Trophoblast cell (in vitro differentiated cells and primary cell): ENCODE results near the gene EML1.
A peak's percentile ranks its signal among the peaks of the same experiment; 100 is the strongest.

Experiments
- DNase-seq, 2 donors: peaks; one replicate each; pipeline ENCODE4 v3.0.0-alpha.2; 2016
- H2AFZ ChIP-seq: 2 replicates; pipeline ENCODE4 v1.6.1; 2013; ENCODE audit warnings: low read length, moderate library complexity, mild to moderate bottlenecking; ENCODE audit not compliant: insufficient read depth, poor library complexity
- H2AK5ac ChIP-seq: 2 replicates; pipeline ENCODE4 v1.6.1; 2013; ENCODE audit warnings: mild to moderate bottlenecking, low read length
- H2BK120ac ChIP-seq: 2 replicates; pipeline ENCODE4 v1.6.1; 2013; ENCODE audit warnings: low read length, mild to moderate bottlenecking, moderate library complexity; ENCODE audit not compliant: insufficient read depth, poor library complexity
- H2BK12ac ChIP-seq: 2 replicates; pipeline ENCODE4 v1.6.1; 2013; ENCODE audit warnings: mild to moderate bottlenecking, low read length, moderate library complexity
- H2BK5ac ChIP-seq: 2 replicates; pipeline ENCODE4 v1.6.1; 2013; ENCODE audit warnings: low read length, low read depth, moderate library complexity, mild to moderate bottlenecking; ENCODE audit not compliant: poor library complexity
- H3K14ac ChIP-seq: 2 replicates; pipeline ENCODE4 v1.6.1; 2013; ENCODE audit warnings: mild to moderate bottlenecking, low read length
- H3K18ac ChIP-seq: 2 replicates; pipeline ENCODE4 v1.6.1; 2013; ENCODE audit warnings: mild to moderate bottlenecking, low read length
- H3K23ac ChIP-seq: 2 replicates; pipeline ENCODE4 v1.6.1; 2013; ENCODE audit warnings: low read length
- H3K27ac ChIP-seq: 2 replicates; pipeline ENCODE4 v1.5.1; 2013; ENCODE audit warnings: low read depth, mild to moderate bottlenecking, inconsistent platforms, low read length, moderate library complexity
- H3K27me3 ChIP-seq: 2 replicates; pipeline ENCODE4 v1.6.1; 2013; ENCODE audit warnings: inconsistent platforms, mild to moderate bottlenecking, low read length, moderate library complexity; ENCODE audit not compliant: insufficient read depth
- H3K36me3 ChIP-seq, 2 experiments: 1 replicate in 1 of 2; 2 replicates in 1 of 2; pipeline ENCODE4 v1.6.1; 2013; ENCODE audit warnings: low read length in 2 of 2, mild to moderate bottlenecking in 2 of 2, moderate library complexity in 1 of 2; ENCODE audit not compliant: insufficient read depth in 2 of 2, control insufficient read depth in 1 of 2
- H3K4ac ChIP-seq: 2 replicates; pipeline ENCODE4 v1.6.1; 2013; ENCODE audit warnings: low read depth, mild to moderate bottlenecking, low read length, moderate library complexity
- H3K4me1 ChIP-seq, 2 experiments: 1 replicate in 1 of 2; 2 replicates in 1 of 2; pipeline ENCODE4 v1.6.1; 2013; ENCODE audit warnings: low read length in 2 of 2, mild to moderate bottlenecking in 2 of 2, moderate library complexity in 1 of 2; ENCODE audit not compliant: insufficient read depth in 2 of 2, control insufficient read depth in 1 of 2
- H3K4me2 ChIP-seq: 2 replicates; pipeline ENCODE4 v1.6.1; 2013; ENCODE audit warnings: inconsistent platforms, mild to moderate bottlenecking, low read length, moderate library complexity
- H3K4me3 ChIP-seq: 2 replicates; pipeline ENCODE4 v1.5.1; 2013; ENCODE audit warnings: mild to moderate bottlenecking, low read depth, low read length, inconsistent platforms
- H3K79me1 ChIP-seq: one replicate; pipeline ENCODE4 v1.6.1; 2013; ENCODE audit warnings: low read length
- H3K79me2 ChIP-seq: 2 replicates; pipeline ENCODE4 v1.6.1; 2013; ENCODE audit warnings: low read length, mild to moderate bottlenecking; ENCODE audit not compliant: control insufficient read depth, insufficient read depth, poor library complexity
- H3K9ac ChIP-seq: 2 replicates; pipeline ENCODE4 v1.6.1; 2013; ENCODE audit warnings: mild to moderate bottlenecking, low read length
- H3K9me3 ChIP-seq: 2 replicates; pipeline ENCODE4 v1.6.1; 2013; ENCODE audit warnings: low read depth, mild to moderate bottlenecking, control low read depth, inconsistent platforms, low read length; ENCODE audit not compliant: insufficient read depth
- H4K12ac ChIP-seq: 2 replicates; pipeline ENCODE4 v1.6.1; 2013; ENCODE audit warnings: low read depth, mild to moderate bottlenecking, low read length, moderate library complexity
- H4K8ac ChIP-seq: 2 replicates; pipeline ENCODE4 v1.6.1; 2013; ENCODE audit warnings: low read depth, mild to moderate bottlenecking, low read length, moderate library complexity
- H4K91ac ChIP-seq: one replicate; pipeline ENCODE4 v1.6.1; 2013; ENCODE audit warnings: low read depth, mild to moderate bottlenecking, low read length, moderate library complexity
- WGBS: extraction: QIAGEN DNeasy Blood & Tissue Kit; methylation state at CpG from one replicate; pipeline ENCODE4 v1.1.7; 2013; ENCODE audit warnings: missing lambda C conversion rate; ENCODE audit not compliant: insufficient read length, insufficient coverage; ENCODE audit errors: extremely low coverage; 5-methylcytosine and 5-hydroxymethylcytosine counted together

The EML1 gene

DNA sequence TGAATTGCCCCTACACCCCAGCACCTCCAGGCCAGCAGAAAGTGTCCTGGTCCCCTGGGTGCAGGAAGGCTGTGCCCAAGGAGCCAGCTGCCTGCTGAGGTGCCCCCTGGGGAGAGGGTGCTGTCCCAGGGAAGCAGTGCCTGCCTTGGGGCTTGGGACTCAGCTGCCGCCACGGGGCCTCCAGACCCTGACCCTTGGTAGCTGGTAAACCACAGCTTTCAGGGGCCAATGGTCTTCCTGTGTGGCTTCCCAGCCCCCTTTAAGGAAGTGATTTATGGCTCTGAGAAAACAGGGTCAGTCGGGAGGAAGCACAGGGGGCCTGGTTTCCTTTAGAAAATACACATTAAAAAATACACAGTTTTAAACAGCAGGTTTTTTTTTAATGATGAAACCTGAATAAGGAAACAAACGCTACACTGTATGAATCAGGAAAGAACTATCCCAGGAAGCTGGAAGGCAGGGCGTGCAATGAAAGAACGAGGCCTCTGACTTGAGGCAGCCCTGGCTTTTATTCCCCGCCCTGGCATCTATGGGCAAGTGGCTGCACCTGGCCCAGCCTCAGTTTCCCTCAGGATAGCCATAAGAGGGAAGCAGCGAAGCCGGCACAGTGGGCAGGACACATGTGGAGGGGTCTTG lies 40.6 kb upstream of the EML1 start:
- no peak overlapping the region for H3K4ac ChIP-seq
- peak overlapping the region; percentile 62 for H2BK12ac ChIP-seq
- peaks cover 12 to 18% of the 10 kb centered on the region in 2 experiments for H3K4me1 ChIP-seq
- no peaks in the 10 kb centered on the region for H3K9me3 ChIP-seq
- H3K36me3 ChIP-seq = no peaks in the 10 kb centered on the region
- peak overlapping the region; percentile 32 for H4K8ac ChIP-seq
- H3K9ac ChIP-seq = no peak overlapping the region
- DNase-seq = peak in 1 of 2 donors; percentile 54
- no peaks in the 10 kb centered on the region for H3K79me2 ChIP-seq
- H2AK5ac ChIP-seq = no peak overlapping the region
- H3K14ac ChIP-seq = no peak overlapping the region
- no peak overlapping the region for H2BK120ac ChIP-seq
- H4K91ac ChIP-seq = peak overlapping the region; percentile 8
- H3K18ac ChIP-seq = peak overlapping the region; percentile 20
- H3K27ac ChIP-seq = no peak overlapping the region
- no peaks in the 10 kb centered on the region for H3K27me3 ChIP-seq
- WGBS = no CpG with 5 or more reads among the region's 9 CpGs
- peak overlapping the region; percentile 34 for H3K4me2 ChIP-seq
- no peak overlapping the region for H3K23ac ChIP-seq
- no peak overlapping the region for H2AFZ ChIP-seq
- H3K79me1 ChIP-seq = peaks cover 3% of the 10 kb centered on the region
- H2BK5ac ChIP-seq = no peak overlapping the region
- H3K4me3 ChIP-seq = no peak overlapping the region
- H4K12ac ChIP-seq = no peak overlapping the region

DNA sequence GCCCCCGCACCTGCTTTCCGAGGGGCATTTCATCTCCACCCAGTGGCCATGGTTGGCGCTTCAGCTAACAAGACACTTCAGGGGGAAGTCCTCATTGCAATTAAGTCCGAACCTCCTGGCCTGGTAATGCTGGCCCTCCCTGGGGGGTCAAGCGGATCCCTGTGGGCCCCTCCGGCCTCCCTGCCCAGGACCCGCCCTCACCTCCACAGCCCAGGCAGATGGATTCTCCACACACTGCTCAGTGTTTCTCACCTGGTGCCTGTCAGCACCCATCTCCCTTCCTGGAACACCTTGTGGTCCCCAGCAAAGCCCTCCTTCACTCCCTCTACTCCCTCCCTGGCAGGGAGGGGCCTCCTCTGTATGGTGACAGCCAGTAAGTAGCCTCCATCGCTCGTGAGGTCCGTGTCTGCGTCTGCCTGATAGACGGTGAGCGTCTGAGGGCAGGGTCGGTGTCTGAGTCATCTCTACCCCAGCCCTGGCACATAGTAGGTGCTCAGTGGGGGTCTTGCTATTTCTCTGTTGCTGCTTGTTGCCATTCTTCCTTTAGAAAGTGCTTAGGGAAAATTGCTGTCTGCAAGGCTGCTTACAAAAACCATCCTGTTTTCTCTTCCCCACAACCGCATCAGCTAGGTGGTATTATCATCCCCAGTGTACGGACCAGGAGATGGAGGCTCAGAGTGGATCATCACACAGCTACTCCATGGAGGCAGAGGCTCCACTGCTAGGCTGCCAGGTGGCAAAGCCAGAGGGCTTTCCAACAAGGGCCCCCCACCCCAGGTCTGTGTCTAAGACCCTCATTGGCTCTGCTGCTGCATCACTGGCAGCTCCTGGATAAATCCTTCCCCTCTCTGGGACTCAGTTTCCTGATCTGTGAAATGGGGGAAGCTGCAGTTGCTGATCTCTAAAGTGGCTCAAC lies 39.7 kb upstream of the EML1 start:
- no peak overlapping the region for H3K27ac ChIP-seq
- H4K12ac ChIP-seq = no peak overlapping the region
- H2BK5ac ChIP-seq = no peak overlapping the region
- H3K79me2 ChIP-seq = no peaks in the 10 kb centered on the region
- H2AK5ac ChIP-seq = peak overlapping the region; percentile 4
- no peaks in the 10 kb centered on the region for H3K9me3 ChIP-seq
- H3K36me3 ChIP-seq = no peaks in the 10 kb centered on the region
- WGBS = no CpG with 5 or more reads among the region's 16 CpGs
- H3K9ac ChIP-seq = no peak overlapping the region
- H3K4me2 ChIP-seq = no peak overlapping the region
- peaks cover 3% of the 10 kb centered on the region for H3K79me1 ChIP-seq
- no peak overlapping the region for H3K4me3 ChIP-seq
- no peak for DNase-seq
- H2AFZ ChIP-seq = peak overlapping the region; percentile 28
- H2BK120ac ChIP-seq = peak overlapping the region; percentile 3
- H3K4me1 ChIP-seq = peaks cover 12 to 18% of the 10 kb centered on the region in 2 experiments
- peak overlapping the region; percentile 12 for H2BK12ac ChIP-seq
- H3K18ac ChIP-seq = no peak overlapping the region
- H3K14ac ChIP-seq = no peak overlapping the region
- no peak overlapping the region for H3K4ac ChIP-seq
- H3K27me3 ChIP-seq = no peaks in the 10 kb centered on the region
- no peak overlapping the region for H3K23ac ChIP-seq
- no peak overlapping the region for H4K91ac ChIP-seq
- H4K8ac ChIP-seq = no peak overlapping the region

- H3K79me2 ChIP-seq = no peaks in the 10 kb centered on the region
- H3K4me3 ChIP-seq = no peak overlapping the region
- H3K27me3 ChIP-seq = no peaks in the 10 kb centered on the region
- H2BK120ac ChIP-seq = no peak overlapping the region
- no peak overlapping the region for H4K8ac ChIP-seq
- no peak overlapping the region for H2AK5ac ChIP-seq
- H3K14ac ChIP-seq = no peak overlapping the region
- no peak overlapping the region for H3K4ac ChIP-seq
- H3K4me2 ChIP-seq = no peak overlapping the region
- H3K9me3 ChIP-seq = no peaks in the 10 kb centered on the region
- no peak overlapping the region for H3K27ac ChIP-seq
- H3K23ac ChIP-seq = no peak overlapping the region
- no peak overlapping the region for H4K91ac ChIP-seq
- H2BK5ac ChIP-seq = no peak overlapping the region
- peaks cover 12 to 18% of the 10 kb centered on the region in 2 experiments for H3K4me1 ChIP-seq
- H4K12ac ChIP-seq = no peak overlapping the region
- DNase-seq = no peak
- no peak overlapping the region for H2AFZ ChIP-seq
- peaks cover 3% of the 10 kb centered on the region for H3K79me1 ChIP-seq
- no peak overlapping the region for H2BK12ac ChIP-seq
- WGBS = no CpG with 5 or more reads among the region's 24 CpGs
- H3K36me3 ChIP-seq = no peaks in the 10 kb centered on the region
- H3K18ac ChIP-seq = no peak overlapping the region
- no peak overlapping the region for H3K9ac ChIP-seq
Measured at GRCh38 chr14:99754141-99755067, 38.8 kb upstream of the EML1 start.

DNA sequence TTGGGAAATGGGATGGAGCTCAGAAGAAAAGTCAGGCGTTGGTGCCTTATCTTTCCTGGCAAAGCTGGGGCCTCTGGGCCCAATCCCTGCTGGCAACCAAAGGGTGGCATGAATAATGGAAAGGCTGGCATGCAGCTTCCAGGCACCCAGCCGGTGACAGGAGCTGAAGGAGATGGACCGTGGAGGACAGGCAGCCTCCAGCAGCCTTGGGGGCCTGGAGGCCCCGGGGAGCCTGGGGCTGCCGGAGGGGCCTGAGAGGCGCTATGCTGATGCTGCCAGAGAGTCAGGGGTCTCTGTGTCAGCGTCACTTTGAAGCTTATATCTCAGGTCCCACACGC lies 38.2 kb upstream of the EML1 start:
- H2AFZ ChIP-seq = no peak overlapping the region
- no peak overlapping the region for H2BK120ac ChIP-seq
- WGBS = no CpG with 5 or more reads among the region's 8 CpGs

More for the DNA sequence above, 38.2 kb upstream of the EML1 start:
- H3K4me3 ChIP-seq = no peak overlapping the region
- H3K79me2 ChIP-seq = no peaks in the 10 kb centered on the region
- H3K4me2 ChIP-seq = no peak overlapping the region
- no peak overlapping the region for H2AK5ac ChIP-seq
- no peak for DNase-seq
- no peaks in the 10 kb centered on the region for H3K27me3 ChIP-seq
- no peaks in the 10 kb centered on the region for H3K36me3 ChIP-seq
- peaks cover 12 to 18% of the 10 kb centered on the region in 2 experiments for H3K4me1 ChIP-seq
- no peak overlapping the region for H3K18ac ChIP-seq
- H3K9me3 ChIP-seq = no peaks in the 10 kb centered on the region
- H3K4ac ChIP-seq = no peak overlapping the region
- peaks cover 3% of the 10 kb centered on the region for H3K79me1 ChIP-seq
- no peak overlapping the region for H3K23ac ChIP-seq
- no peak overlapping the region for H3K9ac ChIP-seq
- no peak overlapping the region for H3K27ac ChIP-seq
- no peak overlapping the region for H4K8ac ChIP-seq
- no peak overlapping the region for H2BK12ac ChIP-seq
- no peak overlapping the region for H2BK5ac ChIP-seq
- H4K12ac ChIP-seq = no peak overlapping the region
- no peak overlapping the region for H3K14ac ChIP-seq
- no peak overlapping the region for H4K91ac ChIP-seq
